Activated T-helper 1 cell treated with anti-CD3 and anti-CD28 coated beads, Interleukin-12 subunit alpha, Interleukin-12 subunit beta, Interleukin-2, Interleukin-4 antibody, amounts not matched to agents 30 ng/mL and 10 ng/mL and 1 ng/mL, durations not matched to agents 14 hours and 24 hours and 36 hours (primary cell): ENCODE measurements around the gene PGAM4. TPM values are rescaled to one million over a fixed set of nuclear protein-coding genes. Genes with fewer than 3 reads are reported as not detected.

Experiments used
- DNase-seq: peaks from one replicate; pipeline ENCODE4 v3.0.0; 2021; ENCODE audit warnings: low spot score
- H3K27ac Mint-ChIP-seq: one replicate; pipeline ENCODE4 v1.8.0; 2021; ENCODE audit warnings: mild to moderate bottlenecking, mixed read lengths
- H3K27me3 Mint-ChIP-seq: one replicate; pipeline ENCODE4 v1.8.0; 2022; ENCODE audit warnings: mild to moderate bottlenecking, moderate library complexity, mixed read lengths; ENCODE audit not compliant: insufficient read depth
- H3K36me3 Mint-ChIP-seq: one replicate; pipeline ENCODE4 v1.8.0; 2021; ENCODE audit warnings: low read depth, mixed read lengths
- H3K4me1 Mint-ChIP-seq: one replicate; pipeline ENCODE4 v1.8.0; 2021; ENCODE audit warnings: low read depth, mixed read lengths
- H3K4me3 Mint-ChIP-seq: one replicate; pipeline ENCODE4 v1.8.0; 2021; ENCODE audit warnings: mild to moderate bottlenecking, moderate library complexity, mixed read lengths
- H3K9me3 Mint-ChIP-seq: one replicate; pipeline ENCODE4 v1.8.0; 2021; ENCODE audit warnings: mixed read lengths
- intact Hi-C: fragments of 100-400 bp; cut with micrococcal nuclease; formaldehyde crosslinking; loops from one replicate; pipeline ENCODE4 v1.15.1; 2024
- total RNA-seq: library from RNA; stranded (reverse); gene quantifications from 2 replicates; pipeline ENCODE4 v1.2.3, GENCODE V29; 2022

Gene PGAM4
- total RNA-seq: 0.39 and 0.47 TPM in 2 replicates

GRCh38 chrX:77969538-77969937, at the start of gene PGAM4:
PGAM4 (minus strand) TSS chrX:77969638; CDS start chrX:77969638, 0 bp downstream.
- no peaks in the 10 kb centered on the region for H3K4me1 Mint-ChIP-seq
- no peak for DNase-seq
- H3K27ac Mint-ChIP-seq: no peak within 1 kb of the TSS
- no peaks in the 10 kb centered on the region for H3K36me3 Mint-ChIP-seq
- no peaks in the 10 kb centered on the region for H3K27me3 Mint-ChIP-seq
- no peak within 1 kb of the TSS for H3K4me3 Mint-ChIP-seq
- H3K9me3 Mint-ChIP-seq: no peaks in the 10 kb centered on the region
- intact Hi-C loops: loop anchor here (10.0 kb wide), 2 partner anchors 405 to 1185 kb away; no protein-coding TSS in a partner anchor

GRCh38 chrX:78011846-78012245, 42.4 kb upstream of the PGAM4 start:
- no peaks in the 10 kb centered on the region for H3K4me1 Mint-ChIP-seq
- H3K27me3 Mint-ChIP-seq: no peaks in the 10 kb centered on the region
- H3K9me3 Mint-ChIP-seq: no peaks in the 10 kb centered on the region
- no peak for DNase-seq
- H3K4me3 Mint-ChIP-seq: no peak overlapping the region
- no peak overlapping the region for H3K27ac Mint-ChIP-seq
- intact Hi-C loops: no loop called here
- H3K36me3 Mint-ChIP-seq: peaks cover 13% of the 10 kb centered on the region

- H3K4me3 Mint-ChIP-seq: no peak overlapping the region
- no peaks in the 10 kb centered on the region for H3K27me3 Mint-ChIP-seq
- H3K4me1 Mint-ChIP-seq: no peaks in the 10 kb centered on the region
- H3K27ac Mint-ChIP-seq: no peak overlapping the region
- no peaks in the 10 kb centered on the region for H3K9me3 Mint-ChIP-seq
- DNase-seq: no peak
- peaks cover 6% of the 10 kb centered on the region for H3K36me3 Mint-ChIP-seq
- intact Hi-C loops: no loop called here
These were observed 10.4 kb upstream of the PGAM4 start for GRCh38 chrX:77979870-77980269.

- no peak for DNase-seq
- intact Hi-C loops: no loop called here
- Mint-ChIP-seq H3K4me1 (no peaks in the 10 kb centered on the region), H3K4me3 (no peak overlapping the region), H3K36me3 (peaks cover 7% of the 10 kb centered on the region), H3K27me3 (no peaks in the 10 kb centered on the region), H3K27ac (no peak overlapping the region), H3K9me3 (no peaks in the 10 kb centered on the region)
These were observed 8.1 kb upstream of the PGAM4 start for GRCh38 chrX:77977518-77977917.

- intact Hi-C loops: no loop called here
- peaks cover 7% of the 10 kb centered on the region for H3K36me3 Mint-ChIP-seq
- H3K9me3 Mint-ChIP-seq: no peaks in the 10 kb centered on the region
- no peaks in the 10 kb centered on the region for H3K4me1 Mint-ChIP-seq
- no peak overlapping the region for H3K27ac Mint-ChIP-seq
- H3K4me3 Mint-ChIP-seq: no peak overlapping the region
- DNase-seq: no peak
- H3K27me3 Mint-ChIP-seq: no peaks in the 10 kb centered on the region
These were observed 7.7 kb upstream of the PGAM4 start for GRCh38 chrX:77977095-77977494.

- Mint-ChIP-seq H3K4me3 (no peak overlapping the region), H3K36me3 (peaks cover 7% of the 10 kb centered on the region), H3K27ac (no peak overlapping the region), H3K4me1 (no peaks in the 10 kb centered on the region), H3K27me3 (no peaks in the 10 kb centered on the region), H3K9me3 (no peaks in the 10 kb centered on the region)
- intact Hi-C loops: no loop called here
- DNase-seq: no peak
These were observed 6.3 kb upstream of the PGAM4 start for GRCh38 chrX:77975755-77976154.

GRCh38 chrX:77967631-77968030, 1.8 kb downstream of the PGAM4 start:
- intact Hi-C loops: loop anchor here (10.0 kb wide), 2 partner anchors 407 to 1187 kb away; no protein-coding TSS in a partner anchor
- no peaks in the 10 kb centered on the region for H3K9me3 Mint-ChIP-seq
- DNase-seq: no peak
- no peaks in the 10 kb centered on the region for H3K36me3 Mint-ChIP-seq
- no peak overlapping the region for H3K4me3 Mint-ChIP-seq
- H3K27me3 Mint-ChIP-seq: no peaks in the 10 kb centered on the region
- H3K27ac Mint-ChIP-seq: no peak overlapping the region
- H3K4me1 Mint-ChIP-seq: peaks cover 6% of the 10 kb centered on the region

- DNase-seq: no peak
- Mint-ChIP-seq H3K9me3 (no peaks in the 10 kb centered on the region), H3K27ac (no peak overlapping the region), H3K4me3 (no peak overlapping the region), H3K27me3 (no peaks in the 10 kb centered on the region), H3K4me1 (peaks cover 19% of the 10 kb centered on the region), H3K36me3 (no peaks in the 10 kb centered on the region)
- intact Hi-C loops: loop anchor here (10.0 kb wide), 2 partner anchors 408 to 1188 kb away; no protein-coding TSS in a partner anchor
These were observed 3.1 kb downstream of the PGAM4 start for GRCh38 chrX:77966361-77966760.

- Mint-ChIP-seq H3K4me3 (peak overlapping the region; percentile 80), H3K36me3 (peaks cover 4% of the 10 kb centered on the region), H3K27me3 (no peaks in the 10 kb centered on the region), H3K27ac (peak overlapping the region; percentile 99), H3K4me1 (peaks cover 54% of the 10 kb centered on the region), H3K9me3 (peaks cover 4% of the 10 kb centered on the region)
- intact Hi-C loops: loop anchor here (2.0 to 10.0 kb wide), 3 partner anchors 175 to 1193 kb away; partner anchors contain the start of gene ATRX
- DNase-seq: peak; percentile 5
These were observed 7.2 kb downstream of the PGAM4 start for GRCh38 chrX:77962068-77962902.

GRCh38 chrX:77961063-77961462, 8.4 kb downstream of the PGAM4 start:
- Mint-ChIP-seq H3K27ac (peak overlapping the region; percentile 99), H3K4me3 (peak overlapping the region; percentile 74), H3K27me3 (no peaks in the 10 kb centered on the region), H3K36me3 (peaks cover 4% of the 10 kb centered on the region), H3K9me3 (peaks cover 4% of the 10 kb centered on the region), H3K4me1 (peaks cover 58% of the 10 kb centered on the region)
- no peak for DNase-seq
- intact Hi-C loops: loop anchor here (2.0 to 10.0 kb wide), 4 partner anchors 144 to 1194 kb away; partner anchors contain the start of gene PGK1

- peaks cover 7% of the 10 kb centered on the region for H3K9me3 Mint-ChIP-seq
- no peaks in the 10 kb centered on the region for H3K27me3 Mint-ChIP-seq
- DNase-seq: no peak
- H3K4me1 Mint-ChIP-seq: peaks cover 58% of the 10 kb centered on the region
- H3K27ac Mint-ChIP-seq: peak overlapping the region; percentile 99
- intact Hi-C loops: loop anchor here (1.0 to 10.0 kb wide), 7 partner anchors 50 to 1194 kb away; partner anchors contain the start of genes ATP7A, MAGT1 and PGK1
- peak overlapping the region; percentile 74 for H3K4me3 Mint-ChIP-seq
- peaks cover 7% of the 10 kb centered on the region for H3K36me3 Mint-ChIP-seq
These were observed 8.9 kb downstream of the PGAM4 start for GRCh38 chrX:77960567-77960966.

- peaks cover 21% of the 10 kb centered on the region for H3K4me1 Mint-ChIP-seq
- DNase-seq: no peak
- H3K36me3 Mint-ChIP-seq: peaks cover 7% of the 10 kb centered on the region
- no peak overlapping the region for H3K4me3 Mint-ChIP-seq
- H3K9me3 Mint-ChIP-seq: peaks cover 7% of the 10 kb centered on the region
- H3K27me3 Mint-ChIP-seq: no peaks in the 10 kb centered on the region
- intact Hi-C loops: no loop called here
- no peak overlapping the region for H3K27ac Mint-ChIP-seq
These were observed 15.7 kb downstream of the PGAM4 start for GRCh38 chrX:77953708-77954107.

GRCh38 chrX:77953302-77953701, 16.1 kb downstream of the PGAM4 start:
- H3K27ac Mint-ChIP-seq: no peak overlapping the region

More at GRCh38 chrX:77953302-77953701, 16.1 kb downstream of the PGAM4 start:
- H3K4me3 Mint-ChIP-seq: no peak overlapping the region
- H3K9me3 Mint-ChIP-seq: peaks cover 7% of the 10 kb centered on the region
- peaks cover 7% of the 10 kb centered on the region for H3K36me3 Mint-ChIP-seq
- no peak for DNase-seq
- no peaks in the 10 kb centered on the region for H3K27me3 Mint-ChIP-seq
- peaks cover 19% of the 10 kb centered on the region for H3K4me1 Mint-ChIP-seq
- intact Hi-C loops: no loop called here
